ENCODE measurements around the gene ADGRG3. TPM values are rescaled to one million over a fixed set of nuclear protein-coding genes. Genes with fewer than 3 reads are reported as not detected.

ADGRG3 gene
- total and polyA plus RNA-seq, 2 donors from 2014 or later, result 0.17 to 1.8 TPM

DNA sequence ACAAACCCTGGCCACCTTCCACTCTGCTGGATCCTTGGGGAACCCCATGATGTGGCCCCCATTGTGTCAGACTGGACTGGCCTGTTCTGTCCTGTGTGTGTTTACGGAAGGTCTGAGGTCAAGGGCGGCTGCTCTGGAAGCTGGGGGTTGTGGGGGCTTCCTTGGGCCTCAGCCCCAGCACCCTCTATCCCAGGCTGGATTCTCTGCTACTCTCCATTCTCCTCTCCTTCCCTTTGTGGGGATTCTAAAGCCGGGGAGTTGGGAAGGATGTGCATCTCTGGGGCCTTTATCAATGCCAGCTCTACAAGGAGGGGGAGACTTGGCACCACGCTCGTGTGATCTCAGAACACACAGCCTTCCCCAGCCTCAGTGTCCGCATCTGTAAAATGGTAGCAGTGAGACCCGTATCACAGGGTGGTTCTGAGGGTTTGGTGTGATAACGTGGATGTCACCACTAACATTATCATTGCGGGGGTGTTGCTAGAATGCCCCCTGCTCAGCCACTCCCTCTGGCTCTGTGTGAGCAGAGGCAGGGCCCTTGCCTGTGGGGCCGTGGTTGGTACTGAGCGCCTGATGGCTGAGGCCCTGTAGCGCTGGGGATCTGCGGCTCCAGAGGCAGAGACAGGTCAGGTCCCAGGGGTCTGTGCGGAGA is 21.6 kb upstream of the ADGRG3 start:
- no peak overlapping the region for H3K9ac ChIP-seq (ENCODE audit: low read length in 3 of 3)
- H3K9me3 ChIP-seq (ENCODE audit: control insufficient read depth in 2 of 3, insufficient read depth in 1 of 3, low read length in 3 of 3), result no peaks in the 10 kb centered on the region
- no peaks in the 10 kb centered on the region for H3K27me3 ChIP-seq (ENCODE audit: control insufficient read depth, insufficient read depth, low read length)
- TF ChIP-seq, protein P1, sequence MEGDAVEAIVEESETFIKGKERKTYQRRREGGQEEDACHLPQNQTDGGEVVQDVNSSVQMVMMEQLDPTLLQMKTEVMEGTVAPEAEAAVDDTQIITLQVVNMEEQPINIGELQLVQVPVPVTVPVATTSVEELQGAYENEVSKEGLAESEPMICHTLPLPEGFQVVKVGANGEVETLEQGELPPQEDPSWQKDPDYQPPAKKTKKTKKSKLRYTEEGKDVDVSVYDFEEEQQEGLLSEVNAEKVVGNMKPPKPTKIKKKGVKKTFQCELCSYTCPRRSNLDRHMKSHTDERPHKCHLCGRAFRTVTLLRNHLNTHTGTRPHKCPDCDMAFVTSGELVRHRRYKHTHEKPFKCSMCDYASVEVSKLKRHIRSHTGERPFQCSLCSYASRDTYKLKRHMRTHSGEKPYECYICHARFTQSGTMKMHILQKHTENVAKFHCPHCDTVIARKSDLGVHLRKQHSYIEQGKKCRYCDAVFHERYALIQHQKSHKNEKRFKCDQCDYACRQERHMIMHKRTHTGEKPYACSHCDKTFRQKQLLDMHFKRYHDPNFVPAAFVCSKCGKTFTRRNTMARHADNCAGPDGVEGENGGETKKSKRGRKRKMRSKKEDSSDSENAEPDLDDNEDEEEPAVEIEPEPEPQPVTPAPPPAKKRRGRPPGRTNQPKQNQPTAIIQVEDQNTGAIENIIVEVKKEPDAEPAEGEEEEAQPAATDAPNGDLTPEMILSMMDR (IDR thresholded peaks at IDR 0.05; ENCODE audit: borderline replicate concordance, extremely low read depth, insufficient read depth), result no peak
- H3K27ac ChIP-seq (ENCODE audit: low read depth in 2 of 2, low read length in 2 of 2), result peak overlapping the region; percentile 51 to 59
- DNase-seq (no peak), FAIRE-seq (no peak)
- intact Hi-C loops (cut with DNase I), result loop anchor here (5.0 kb wide), 1 partner anchor 54 kb away; no protein-coding TSS in a partner anchor
- H3K4me3 ChIP-seq (ENCODE audit: low read length in 3 of 3), result no peak overlapping the region
- peaks cover 0 to 28% (median 17%) of the 10 kb centered on the region in 3 donors for H3K4me1 ChIP-seq (ENCODE audit: control insufficient read depth in 2 of 3, insufficient read depth in 2 of 3, low read depth in 1 of 3, low read length in 3 of 3)
- H3K36me3 ChIP-seq (ENCODE audit: control insufficient read depth in 2 of 3, insufficient read depth in 3 of 3, low read length in 3 of 3), result peaks cover 0 to 40% (median 23%) of the 10 kb centered on the region in 3 donors

DNA sequence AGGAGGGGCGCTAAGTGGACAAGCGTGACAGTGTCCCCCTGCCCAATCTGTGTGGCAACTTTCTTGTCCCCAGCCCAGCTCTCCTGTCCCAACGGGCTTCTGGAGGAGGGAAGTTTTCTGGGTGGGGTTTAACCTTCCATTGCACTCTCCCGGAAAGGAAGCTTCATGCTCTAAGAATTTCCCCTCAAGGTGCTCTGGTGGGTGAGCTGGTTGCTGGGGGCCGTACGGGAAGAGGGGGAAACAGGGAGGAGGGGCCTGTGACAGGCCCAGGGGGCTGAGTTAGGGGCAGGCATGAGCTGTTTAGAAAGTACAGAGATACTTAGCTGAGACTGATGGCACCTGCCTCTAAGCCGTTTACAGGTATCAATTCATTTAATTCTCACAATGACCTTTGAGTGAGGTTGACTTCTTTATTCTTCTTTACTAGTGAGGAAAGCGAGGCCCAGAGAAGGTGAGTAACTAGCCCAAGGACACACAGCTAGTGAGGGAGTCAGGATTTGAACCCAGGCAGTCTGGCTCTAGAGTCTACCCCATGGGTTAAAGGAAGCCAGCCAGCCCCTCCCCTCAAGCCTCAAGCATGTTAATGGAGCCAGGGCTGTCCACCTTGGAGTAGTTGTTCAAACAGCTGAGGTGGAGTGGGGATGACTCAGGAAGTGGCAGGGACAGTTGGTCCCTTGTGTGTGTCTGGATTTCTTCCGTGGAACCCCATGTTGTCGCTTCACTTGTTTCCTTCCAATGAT is 20.8 kb upstream of the ADGRG3 start:
- TF ChIP-seq, protein P1 (IDR thresholded peaks at IDR 0.05; ENCODE audit: borderline replicate concordance, extremely low read depth, insufficient read depth), result no peak
- H3K9ac ChIP-seq (ENCODE audit: low read length in 3 of 3), result peak overlapping the region in 1 of 3 donors; percentile 57
- DNase-seq, result peak in 1 of 5 donors; percentile 53
- H3K27ac ChIP-seq (ENCODE audit: low read depth in 2 of 2, low read length in 2 of 2), result peak overlapping the region; percentile 64 to 69
- peaks cover 0 to 28% (median 17%) of the 10 kb centered on the region in 3 donors for H3K4me1 ChIP-seq (ENCODE audit: control insufficient read depth in 2 of 3, insufficient read depth in 2 of 3, low read depth in 1 of 3, low read length in 3 of 3)
- no peaks in the 10 kb centered on the region for H3K27me3 ChIP-seq (ENCODE audit: control insufficient read depth, insufficient read depth, low read length)
- intact Hi-C loops (cut with DNase I), result loop anchor here (5.0 kb wide), 1 partner anchor 55 kb away; no protein-coding TSS in a partner anchor
- peaks cover 0 to 44% (median 29%) of the 10 kb centered on the region in 3 donors for H3K36me3 ChIP-seq (ENCODE audit: control insufficient read depth in 2 of 3, insufficient read depth in 3 of 3, low read length in 3 of 3)
- no peak overlapping the region for H3K4me3 ChIP-seq (ENCODE audit: low read length in 3 of 3)
- FAIRE-seq, result no peak
- no peaks in the 10 kb centered on the region for H3K9me3 ChIP-seq (ENCODE audit: control insufficient read depth in 2 of 3, insufficient read depth in 1 of 3, low read length in 3 of 3)

DNA sequence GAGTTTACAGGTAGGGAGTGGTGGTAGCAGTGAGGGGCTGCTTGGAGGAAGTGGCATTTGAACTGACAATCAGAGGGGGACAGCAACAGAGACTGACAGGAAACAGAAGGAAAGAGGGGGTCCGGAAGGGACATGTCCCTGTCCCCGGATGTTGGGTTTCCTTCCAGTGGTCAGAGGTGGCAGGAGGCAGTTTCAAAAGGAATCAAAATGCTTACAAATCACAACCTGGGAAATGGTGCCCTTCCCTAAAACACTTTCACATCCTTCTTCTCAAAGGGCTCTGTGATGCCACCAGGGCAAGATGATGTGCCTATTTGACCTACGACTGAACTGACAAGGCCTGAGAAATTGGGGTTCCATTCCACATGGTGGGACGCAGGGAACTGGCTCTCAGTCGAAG is 20.0 kb upstream of the ADGRG3 start:
- H3K4me1 ChIP-seq (ENCODE audit: control insufficient read depth in 2 of 3, insufficient read depth in 2 of 3, low read depth in 1 of 3, low read length in 3 of 3), result peaks cover 0 to 26% (median 14%) of the 10 kb centered on the region in 3 donors
- H3K27ac ChIP-seq (ENCODE audit: low read depth in 2 of 2, low read length in 2 of 2), result peak overlapping the region; percentile 64 to 69
- H3K4me3 ChIP-seq (ENCODE audit: low read length in 3 of 3), result no peak overlapping the region
- DNase-seq (no peak), FAIRE-seq (no peak)
- H3K9me3 ChIP-seq (ENCODE audit: control insufficient read depth in 2 of 3, insufficient read depth in 1 of 3, low read length in 3 of 3), result no peaks in the 10 kb centered on the region
- intact Hi-C loops (cut with DNase I), result loop anchor here (5.0 kb wide), 1 partner anchor 56 kb away; no protein-coding TSS in a partner anchor
- H3K9ac ChIP-seq (ENCODE audit: low read length in 3 of 3), result peak overlapping the region in 1 of 3 donors; percentile 57
- TF ChIP-seq, protein P1 (IDR thresholded peaks at IDR 0.05; ENCODE audit: borderline replicate concordance, extremely low read depth, insufficient read depth), result no peak
- H3K36me3 ChIP-seq (ENCODE audit: control insufficient read depth in 2 of 3, insufficient read depth in 3 of 3, low read length in 3 of 3), result peaks cover 0 to 53% (median 30%) of the 10 kb centered on the region in 3 donors
- no peaks in the 10 kb centered on the region for H3K27me3 ChIP-seq (ENCODE audit: control insufficient read depth, insufficient read depth, low read length)

Measured in kidney (tissue), 14 donors.